Neural cell (in vitro differentiated cells): ENCODE data around the gene STIL.

Experiments
- EP300 ChIP-seq: fragments of 450-650 bp; conservative IDR thresholded peaks from 2 replicates; pipeline ENCODE4 v1.6.1; 2014; ENCODE audit warnings: antibody characterized with exemption, mild to moderate bottlenecking, moderate library complexity; ENCODE audit not compliant: poor library complexity, severe bottlenecking
- EZH2 ChIP-seq: fragments of 200-600, 300-800 bp; shearing (Covaris generic), sonication (generic); IDR thresholded peaks from 2 replicates; pipeline ENCODE4 v1.6.1; 2014; ENCODE audit warnings: antibody characterized with exemption, low read length, borderline replicate concordance, mild to moderate bottlenecking; ENCODE audit not compliant: insufficient read depth, poor library complexity, severe bottlenecking

DNA sequence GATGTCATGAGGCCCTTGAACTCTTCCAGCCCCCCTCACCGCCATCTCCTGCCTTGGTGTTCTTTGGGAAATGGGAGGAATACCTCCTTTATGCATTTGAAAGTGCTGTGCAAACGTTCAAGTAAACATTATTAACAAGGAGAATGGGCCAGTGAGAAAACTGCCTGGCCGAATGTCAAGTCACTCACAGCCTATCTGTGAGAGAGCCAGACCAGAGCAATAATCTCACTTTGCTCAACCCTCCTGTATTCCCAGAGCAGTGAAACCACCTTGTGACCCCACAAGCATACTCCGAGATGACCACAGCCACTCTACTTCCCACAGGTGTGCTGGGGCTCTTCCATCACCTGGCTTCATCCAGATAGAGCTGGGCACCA lies 87.1 kb downstream of the STIL start:
- TF ChIP-seq EP300 (no peak), EZH2 (no peak)
